NCI-H128 (cell line): Measurements from ENCODE around the gene SPTBN1.

Experiments
- DNase-seq: peaks from one replicate; lab custom pipeline; 2025; ENCODE audit not compliant: unreplicated experiment; lab: John Stamatoyannopoulos, UW

The SPTBN1 gene

GRCh38 chr2:54455563-54456361 lies at the start of gene SPTBN1:
Gene SPTBN1, plus strand, starts transcription at chr2:54456327. Its CDS starts 70,092 bp downstream, at chr2:54526419.
- DNase-seq = peak; percentile 47

GRCh38 chr2:54407693-54408092 lies 48.4 kb upstream of the SPTBN1 start:
- no peak for DNase-seq

DNA sequence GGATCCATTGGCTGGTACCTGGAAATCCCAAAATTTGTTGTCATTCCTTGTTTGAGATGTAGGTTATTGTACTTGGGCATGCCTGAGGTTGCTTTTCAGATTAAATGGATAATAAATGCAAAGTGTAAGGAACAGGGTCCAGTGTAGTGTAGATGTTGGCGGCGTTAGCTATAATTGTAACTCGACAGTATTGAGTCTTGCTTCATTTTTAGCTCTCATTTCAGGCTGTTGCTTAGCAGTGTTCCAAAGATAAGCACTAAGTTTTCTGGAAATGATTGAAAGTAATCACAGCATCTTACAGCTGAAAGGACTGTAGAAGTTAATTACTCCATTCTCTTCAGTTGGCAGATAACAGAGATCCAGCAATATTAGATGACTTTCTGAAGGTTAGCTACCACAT lies 47.8 kb upstream of the SPTBN1 start:
- no peak for DNase-seq

- no peak for DNase-seq
Measured at GRCh38 chr2:54409752-54410151, 46.4 kb upstream of the SPTBN1 start.

DNA sequence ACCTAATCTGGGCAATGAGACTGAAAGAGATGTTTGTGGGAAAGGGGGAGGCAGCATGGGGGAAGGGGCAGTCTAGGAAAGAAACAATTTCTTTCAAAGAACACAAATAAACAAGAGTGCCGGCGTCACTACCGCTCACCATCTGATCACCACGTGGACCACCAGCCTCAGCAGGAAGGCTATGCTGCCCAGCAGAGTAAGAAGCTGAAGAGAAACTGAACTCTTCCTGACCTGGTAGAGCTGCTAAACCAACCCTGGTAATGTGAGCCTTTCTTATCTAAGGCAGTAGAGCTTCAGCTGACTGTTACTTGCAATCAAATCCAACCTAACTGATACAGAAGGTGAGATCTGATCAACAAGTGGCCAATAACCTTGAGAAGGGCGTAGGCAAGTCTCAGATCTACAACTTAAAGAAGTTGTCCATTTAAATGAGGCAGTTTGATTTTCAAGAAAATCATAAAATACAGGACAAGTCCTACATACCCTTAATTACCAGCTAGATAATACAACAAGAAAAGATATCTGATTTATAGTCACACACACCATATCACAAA lies 44.2 kb upstream of the SPTBN1 start:
- DNase-seq = no peak

- no peak for DNase-seq
Measured at GRCh38 chr2:54416166-54416813, 39.8 kb upstream of the SPTBN1 start.

DNA sequence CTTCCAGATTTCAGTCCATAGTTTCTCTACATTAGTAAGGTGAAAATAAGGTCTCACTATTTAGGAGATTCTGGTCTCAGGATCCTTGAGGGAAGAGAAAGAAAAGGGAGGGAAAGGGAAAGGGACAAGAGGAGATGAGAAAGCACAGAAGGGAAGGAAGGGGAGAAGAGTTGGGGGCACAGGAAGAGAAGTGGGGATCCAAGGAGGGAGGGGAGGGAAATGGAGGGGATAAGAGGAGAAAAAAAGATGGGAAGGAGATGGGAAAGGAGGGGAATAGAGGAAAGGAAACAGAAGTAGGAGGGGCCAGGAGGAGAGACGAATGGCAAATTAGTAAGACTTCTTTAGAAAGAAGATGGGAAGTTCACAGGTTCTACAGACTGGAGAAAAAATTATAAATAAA lies 39.2 kb upstream of the SPTBN1 start:
- DNase-seq = no peak

DNA sequence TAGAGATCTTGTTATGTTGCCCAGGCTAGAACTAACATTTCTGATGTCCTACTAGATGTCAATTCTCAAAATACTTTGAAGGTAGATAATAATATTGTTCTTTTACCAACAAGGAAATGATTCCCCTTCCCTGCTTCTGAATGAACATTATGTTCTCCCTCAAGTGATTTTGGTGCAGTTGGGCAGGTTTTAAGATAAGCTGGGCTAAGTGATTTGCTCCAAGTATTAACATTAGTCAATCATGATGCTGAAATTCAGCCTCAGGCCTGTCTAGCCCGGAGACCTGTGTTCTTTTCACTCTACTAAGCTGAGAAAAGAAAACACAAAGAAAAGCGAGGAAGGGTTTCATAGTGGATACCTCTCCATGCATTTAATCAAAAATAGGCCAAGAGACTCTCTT lies 38.5 kb upstream of the SPTBN1 start:
- no peak for DNase-seq

DNA sequence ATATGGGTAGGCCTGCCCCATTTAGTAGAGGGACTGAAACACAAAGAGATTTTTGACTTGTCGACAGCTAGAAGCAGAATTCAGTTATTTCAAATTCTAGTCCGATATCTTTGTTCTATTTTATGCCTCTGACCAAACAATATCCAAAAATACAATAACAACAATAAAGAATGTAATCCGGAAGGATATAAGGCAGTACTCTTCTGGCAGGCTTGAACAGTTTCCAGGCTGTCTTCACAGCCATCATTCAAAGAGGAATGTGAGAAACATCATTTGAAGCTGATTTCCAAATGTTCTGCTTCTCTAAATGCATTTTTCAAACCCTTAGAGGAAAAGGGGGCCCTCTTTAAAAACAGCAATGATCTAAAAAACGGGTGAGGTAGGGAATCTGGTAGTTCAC lies 36.7 kb upstream of the SPTBN1 start:
- no peak for DNase-seq

DNA sequence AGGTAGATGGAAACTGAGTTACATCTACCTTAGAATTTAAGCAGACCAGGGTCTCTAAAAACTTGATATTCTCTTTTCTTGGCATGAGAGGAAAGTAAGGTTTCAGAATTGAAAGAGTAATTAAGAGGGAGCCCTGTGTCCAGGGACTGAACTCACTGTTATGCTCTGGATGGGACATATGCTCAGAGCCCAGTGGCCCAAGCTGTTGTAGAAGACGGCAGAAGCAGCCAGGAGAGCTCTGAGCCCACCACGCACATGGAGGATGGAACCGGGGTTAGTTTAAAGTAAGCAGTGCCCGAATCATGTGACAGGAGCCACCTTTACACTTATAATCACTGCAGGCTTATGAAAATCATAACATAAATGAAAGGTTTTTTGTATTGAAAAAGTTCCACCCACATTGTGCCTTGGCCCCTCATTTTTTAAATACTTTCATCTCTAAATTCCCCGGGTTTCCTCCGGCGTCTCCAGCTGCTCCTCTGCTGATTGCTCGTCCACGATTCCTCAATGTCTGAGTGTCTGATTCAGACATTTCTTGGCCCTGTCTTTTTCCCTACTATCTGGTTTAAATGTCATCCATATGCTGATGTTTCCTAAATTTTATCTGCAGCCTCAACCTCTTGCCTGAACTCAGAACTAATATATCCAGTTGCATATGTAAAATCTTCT lies 36.1 kb upstream of the SPTBN1 start:
- DNase-seq = no peak

- no peak for DNase-seq
Measured at GRCh38 chr2:54420524-54421172, 35.5 kb upstream of the SPTBN1 start.

DNA sequence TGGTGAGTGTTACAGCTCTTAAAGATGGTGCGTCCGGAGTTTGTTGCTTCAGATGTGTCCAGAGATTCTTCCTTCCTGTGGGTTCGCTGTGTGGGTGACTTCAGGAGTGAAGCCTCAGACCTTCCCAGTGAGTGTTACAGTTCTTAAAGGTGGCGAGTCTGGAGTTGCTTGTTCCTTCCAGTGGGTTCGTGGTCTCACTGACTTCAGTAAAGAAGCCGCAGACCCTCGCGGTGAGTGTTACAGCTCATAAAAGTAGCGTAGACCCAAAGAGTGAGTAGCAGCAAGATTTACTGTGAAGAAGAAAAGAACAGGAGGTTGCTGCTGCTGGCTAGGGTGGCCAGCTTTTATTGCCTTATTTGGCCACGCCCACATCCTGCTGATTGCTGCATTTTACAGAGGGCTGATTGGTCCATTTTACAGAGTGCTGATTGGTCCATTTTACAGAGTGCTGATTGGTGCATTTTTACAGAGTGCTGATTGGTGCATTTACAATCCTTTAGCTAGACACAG lies 34.0 kb upstream of the SPTBN1 start:
- no peak for DNase-seq

- DNase-seq = no peak
Measured at GRCh38 chr2:54423213-54423612, 32.9 kb upstream of the SPTBN1 start.

- DNase-seq = no peak
Measured at GRCh38 chr2:54424555-54425163, 31.5 kb upstream of the SPTBN1 start.

- DNase-seq = no peak
Measured at GRCh38 chr2:54428108-54428831, 27.9 kb upstream of the SPTBN1 start.

DNA sequence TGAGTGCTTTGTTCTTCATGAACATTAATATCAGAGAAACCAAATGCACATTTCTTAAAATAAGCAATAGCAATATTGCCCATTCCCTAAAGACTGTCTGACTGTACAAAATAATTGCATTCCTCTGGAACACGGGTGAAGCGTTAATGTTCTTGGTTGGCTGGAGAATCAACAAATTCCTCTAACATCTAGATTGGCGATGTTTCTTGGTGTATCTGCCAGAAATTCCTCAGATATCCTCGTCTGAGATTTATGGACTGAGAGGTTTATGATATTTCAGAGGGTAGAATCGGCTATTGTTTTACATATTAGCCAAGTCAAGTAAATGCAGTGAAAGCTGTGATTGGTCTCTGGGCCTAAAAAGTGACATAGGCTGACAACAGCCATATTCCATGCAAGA lies 27.1 kb upstream of the SPTBN1 start:
- DNase-seq = no peak

DNA sequence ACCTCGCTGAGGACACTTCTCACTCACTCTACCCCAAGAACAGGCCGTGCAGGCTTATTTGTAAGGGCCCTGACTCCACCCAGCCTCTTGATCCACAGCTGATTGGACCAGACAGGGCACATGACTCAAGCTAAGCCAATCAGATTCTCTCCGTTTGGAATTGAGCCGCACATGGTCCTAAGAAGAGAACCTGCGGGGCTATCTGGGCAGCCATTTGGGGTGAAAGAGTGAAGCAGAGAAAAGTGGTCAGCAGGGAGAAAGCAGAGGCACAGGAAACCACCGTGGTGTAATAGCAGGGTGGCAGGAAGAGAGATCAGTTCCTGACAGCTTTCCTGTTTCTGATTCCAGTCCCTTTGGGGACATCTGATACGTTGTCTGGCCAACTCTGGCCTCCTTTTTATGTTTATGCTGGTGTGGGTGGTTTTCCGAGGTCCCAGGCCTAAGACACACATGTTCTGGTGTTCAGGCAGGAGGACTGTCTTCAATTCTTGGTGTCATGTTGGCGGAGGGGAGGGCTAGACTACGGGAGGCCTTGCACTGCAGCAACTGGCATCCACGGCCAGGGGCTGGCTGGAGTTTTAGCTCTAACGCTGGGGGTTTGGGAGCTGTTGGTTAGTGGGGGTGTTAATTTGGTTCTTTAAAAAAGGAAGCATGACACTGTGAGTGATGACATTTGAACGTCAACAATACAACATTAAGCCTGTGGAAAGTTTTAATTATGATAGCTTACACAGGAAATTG lies 26.1 kb upstream of the SPTBN1 start:
- no peak for DNase-seq

- DNase-seq = no peak
Measured at GRCh38 chr2:54430649-54431048, 25.5 kb upstream of the SPTBN1 start.

- no peak for DNase-seq
Measured at GRCh38 chr2:54432251-54433015, 23.7 kb upstream of the SPTBN1 start.
